ENCODE measurements around the gene MAMDC4. TPM values are rescaled to one million over a fixed set of nuclear protein-coding genes. Genes with fewer than 3 reads are reported as not detected.
A peak's percentile ranks its signal among the peaks of the same experiment; 100 is the strongest.

Gene MAMDC4
- total and polyA plus RNA-seq, 2 of the 13 experiments (the other 11 are each of a cell fraction or from before 2014, with no cell fraction given) = 6.0 to 6.8 TPM

- peak; percentile 29; the same call in 1 of the 2 replicates for TF ChIP-seq MYC (CRISPR knock-in tag; IDR thresholded peaks at IDR 0.05; ENCODE audit: borderline replicate concordance)
- TF ChIP-seq ZBTB7A (CRISPR knock-in tag; IDR thresholded peaks at IDR 0.05) = peak; percentile 54; the same call in 1 of the 2 replicates
- TF ChIP-seq KAT8 (CRISPR knock-in tag; IDR thresholded peaks at IDR 0.05) = 0 out of 2 replicates have a peak, but pooled peaks have one; percentile 3
- TF ChIP-seq ZNF510 (CRISPR knock-in tag; IDR thresholded peaks at IDR 0.05; ENCODE audit: low read depth) = 0 out of 2 replicates have a peak, but pooled peaks have one; percentile 6
- TF ChIP-seq SALL2 (CRISPR knock-in tag; IDR thresholded peaks at IDR 0.05) = 0 out of 2 replicates have a peak, but pooled peaks have one; percentile 22
- TF ChIP-seq YEATS4 (CRISPR knock-in tag; IDR thresholded peaks at IDR 0.05; ENCODE audit: borderline replicate concordance) = 0 out of 2 replicates have a peak, but pooled peaks have one; percentile 6
- peak; percentile 88 for TF ChIP-seq ZNF326 (CRISPR knock-in tag; IDR thresholded peaks at IDR 0.05; ENCODE audit: borderline replicate concordance)
- TF ChIP-seq AKAP8 (CRISPR knock-in tag; IDR thresholded peaks at IDR 0.05) = peak; percentile 99; the same call in 1 of the 2 replicates
- 0 out of 2 replicates have a peak, but pooled peaks have one; percentile 17 for TF ChIP-seq ZMYM4 (CRISPR knock-in tag; IDR thresholded peaks at IDR 0.05)
- peak; percentile 37; the same call in 1 of the 2 replicates for TF ChIP-seq ZNF563 (CRISPR knock-in tag; IDR thresholded peaks at IDR 0.05)
- TF ChIP-seq ZSCAN21 (CRISPR knock-in tag; IDR thresholded peaks at IDR 0.05; ENCODE audit: borderline replicate concordance) = 0 out of 2 replicates have a peak, but pooled peaks have one; percentile 38
- TF ChIP-seq ZNF501 (CRISPR knock-in tag; IDR thresholded peaks at IDR 0.05) = peak; percentile 43; the same call in 1 of the 2 replicates
Measured at GRCh38 chr9:136843159-136843800, 8.9 kb upstream of the MAMDC4 start (continued).
